A204.1 (cell line): ENCODE data around the gene OGDHL.

Experiments
- FAIRE-seq: peaks from 2 replicates; lab custom pipeline; 2012; peaks lifted over from hg19 to GRCh38; lab: Jason Lieb, UNC

Gene OGDHL

GRCh38 chr10:49688920-49689319 lies 73.2 kb downstream of the OGDHL start:
- FAIRE-seq: no peak

DNA sequence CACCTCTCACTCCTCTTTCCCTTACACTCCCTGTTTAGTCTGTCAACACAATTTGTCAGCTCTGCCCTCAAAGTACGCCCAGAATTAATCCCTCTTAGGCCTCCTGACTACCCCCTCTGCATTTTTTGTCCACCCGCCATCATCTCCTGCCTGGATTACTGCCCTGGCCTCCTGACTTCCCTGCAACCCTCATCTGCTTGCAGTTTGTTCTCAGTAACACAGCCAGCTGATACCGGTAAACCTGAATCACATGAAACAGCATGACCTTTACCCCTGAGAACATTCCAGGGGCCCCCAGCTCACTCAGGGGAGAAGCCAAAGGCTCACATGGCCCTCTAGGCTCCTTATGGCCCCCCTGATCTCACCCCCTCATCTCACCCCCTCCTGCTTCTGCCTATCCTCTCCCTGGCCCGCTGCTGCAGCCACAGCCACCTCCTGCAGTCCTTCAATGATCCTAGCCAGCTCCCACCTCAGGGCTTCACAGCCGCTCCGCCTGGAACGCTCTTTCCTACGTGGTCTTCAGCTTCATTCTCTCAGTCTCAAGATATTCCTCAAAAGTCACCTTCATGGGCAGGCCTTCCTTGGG lies 73.8 kb downstream of the OGDHL start:
- no peak for FAIRE-seq

GRCh38 chr10:49686651-49687050 lies 75.5 kb downstream of the OGDHL start:
- no peak for FAIRE-seq
